Lung (tissue), 12 donors: ENCODE results near the gene PIP5K1C. TPM values are rescaled to one million over a fixed set of nuclear protein-coding genes. Genes with fewer than 3 reads are reported as not detected.
"Not testable (repeated sequence)": the region's sequence is repeated elsewhere in the genome, so short reads cannot be mapped to it uniquely, and the experiment has no call there.

Experiments
- ATAC-seq: fragments of 200-7000 bp; cut with Tn5 transposase; one replicate; pipeline ENCODE4 v1.9.1; 2020; ENCODE audit warnings: moderate number of reproducible peaks; ENCODE audit not compliant: insufficient read depth, low FRiP score
- DNase-seq, 3 donors: peaks; one replicate each; pipeline ENCODE4 v3.0.0-alpha.2; 2013 to 2017
- H3K27ac ChIP-seq, 2 donors: one replicate each; pipeline ENCODE4 v1.5.1; 2013; ENCODE audit warnings: mild to moderate bottlenecking in 2 of 2, moderate library complexity in 2 of 2, control low read depth in 1 of 2, inconsistent platforms in 1 of 2, low read depth in 1 of 2, low read length in 1 of 2
- H3K27me3 ChIP-seq, 3 donors: one replicate each; pipeline ENCODE4 v1.5.1; 2013; ENCODE audit warnings: low read length in 2 of 3; ENCODE audit not compliant: control insufficient read depth in 3 of 3, insufficient read depth in 3 of 3
- H3K36me3 ChIP-seq, 4 donors: one replicate each; pipeline ENCODE4 v1.5.1; 2013; ENCODE audit warnings: low read length in 4 of 4, mild to moderate bottlenecking in 1 of 4, moderate library complexity in 1 of 4; ENCODE audit not compliant: control insufficient read depth in 4 of 4, insufficient read depth in 4 of 4
- H3K4me1 ChIP-seq, 5 donors: one replicate each; pipeline ENCODE4 v1.5.1; 2013; ENCODE audit warnings: low read length in 5 of 5, mild to moderate bottlenecking in 2 of 5, moderate library complexity in 1 of 5; ENCODE audit not compliant: control insufficient read depth in 5 of 5, insufficient read depth in 5 of 5
- H3K4me3 ChIP-seq: one replicate; pipeline ENCODE4 v1.5.1; 2013; ENCODE audit warnings: mild to moderate bottlenecking, control low read depth, moderate library complexity
- H3K9ac ChIP-seq, 2 donors: one replicate each; pipeline ENCODE4 v1.5.1; 2013; ENCODE audit warnings: low read length in 2 of 2, control low read depth in 1 of 2; ENCODE audit not compliant: insufficient read depth in 1 of 2
- H3K9me3 ChIP-seq, 4 donors: one replicate each; pipeline ENCODE4 v1.5.1; 2013; ENCODE audit warnings: low read length in 3 of 4, mild to moderate bottlenecking in 1 of 4, moderate library complexity in 1 of 4; ENCODE audit not compliant: control insufficient read depth in 4 of 4, insufficient read depth in 3 of 4
- CTCF ChIP-seq: IDR thresholded peaks from 2 replicates; pipeline ENCODE4 v1.5.1; 2012; ENCODE audit warnings: mild to moderate bottlenecking; ENCODE audit errors: control extremely low read depth, extremely low read depth
- WGBS, 2 donors: extraction: QIAGEN DNeasy Blood & Tissue Kit; methylation state at CpG; one replicate each; pipeline ENCODE4 v1.1.7; 2013; 5-methylcytosine and 5-hydroxymethylcytosine counted together
- polyA plus RNA-seq, 2 donors: library from polyadenylated mRNA; stranded (reverse); fragments of 200-250 nt; gene quantifications; one replicate each; pipeline ENCODE4 v1.2.1, GENCODE V29; 2013
- total RNA-seq, 2 donors: library from RNA; depleted of rRNA in 1 of 2; stranded (reverse); fragments of >200 nt in 1 of 2; gene quantifications; one replicate each; pipeline ENCODE4 v1.2.1, GENCODE V29; 2014 to 2021
- donor health status: control.
- donor health status: control.
- donor health status: Bipolar disorder and iron deficiency.
- donor health status: healthy.
- donor health status: DM: yes; HTN: yes; CAD: no.

Gene PIP5K1C
- total and polyA plus RNA-seq, 4 donors = 16.3 to 39.4 (median 20.5) TPM

GRCh38 chr19:3668331-3669081, 31.8 kb downstream of the PIP5K1C start:
- no peak for TF ChIP-seq CTCF
- H3K9me3 ChIP-seq = no peaks in the 10 kb centered on the region
- H3K4me1 ChIP-seq = peaks cover 0 to 28% (median 14%) of the 10 kb centered on the region in 5 donors
- ATAC-seq (no peak), DNase-seq (no peak)
- peak overlapping the region in 1 of 2 donors; percentile 12 for H3K27ac ChIP-seq
- H3K9ac ChIP-seq = no peak overlapping the region
- no peaks in the 10 kb centered on the region for H3K27me3 ChIP-seq
- WGBS, 2 donors = 87 to 89% methylated on average over 34 of the region's 34 CpGs
- peaks cover 0 to 13% (median 13%) of the 10 kb centered on the region in 4 donors for H3K36me3 ChIP-seq
- no peak overlapping the region for H3K4me3 ChIP-seq

- no peak for TF ChIP-seq CTCF
- Histone ChIP-seq H3K27ac (no peak overlapping the region), H3K27me3 (no peaks in the 10 kb centered on the region), H3K9me3 (no peaks in the 10 kb centered on the region), H3K36me3 (peaks cover 0 to 18% (median 14%) of the 10 kb centered on the region in 4 donors), H3K9ac (no peak overlapping the region), H3K4me1 (peaks cover 0 to 28% (median 14%) of the 10 kb centered on the region in 5 donors), H3K4me3 (no peak overlapping the region)
- DNase-seq = no peak
- ATAC-seq = no peak
- whole genome bisulfite sequencing, 2 donors = 90 to 92% methylated on average over 17 of the region's 17 CpGs
Observed at GRCh38 chr19:3667766-3668165, 32.5 kb downstream of the PIP5K1C start.

GRCh38 chr19:3667037-3667638, 33.1 kb downstream of the PIP5K1C start:
- WGBS, 2 donors = 85 to 91% methylated on average over 18 of the region's 18 CpGs

GRCh38 chr19:3666545-3666856, 33.8 kb downstream of the PIP5K1C start:
- not testable (repeated sequence) for ATAC-seq, H3K27me3 ChIP-seq, H3K9ac ChIP-seq, H3K9me3 ChIP-seq, H3K27ac ChIP-seq, DNase-seq, H3K4me3 ChIP-seq
- Histone ChIP-seq H3K36me3 (peaks cover 0 to 20% (median 16%) of the 10 kb centered on the region in 4 donors), H3K4me1 (peaks cover 0 to 18% (median 9%) of the 10 kb centered on the region in 5 donors)
- WGBS, 2 donors = 92 to 95% methylated on average over 14 of the region's 14 CpGs

More at GRCh38 chr19:3667037-3667638, 33.1 kb downstream of the PIP5K1C start:
- H3K36me3 ChIP-seq = peaks cover 0 to 18% (median 14%) of the 10 kb centered on the region in 4 donors
- no peak for TF ChIP-seq CTCF
- DNase-seq (no peak), ATAC-seq (no peak)
- H3K27ac ChIP-seq = no peak overlapping the region
- no peak overlapping the region for H3K4me3 ChIP-seq
- H3K9ac ChIP-seq = no peak overlapping the region
- no peaks in the 10 kb centered on the region for H3K27me3 ChIP-seq
- H3K4me1 ChIP-seq = peaks cover 0 to 24% (median 14%) of the 10 kb centered on the region in 5 donors
- H3K9me3 ChIP-seq = no peaks in the 10 kb centered on the region
